Stimulated activated CD4-positive, alpha-beta T cell treated with anti-CD3 and anti-CD28 coated beads, Interleukin-4, amount 100 ng/mL, for 24 hours (primary cell): ENCODE measurements around the gene EXOSC6.
"Not testable (repeated sequence)": the region's sequence is repeated elsewhere in the genome, so short reads cannot be mapped to it uniquely, and the experiment has no call there.

Source experiments
- DNase-seq: peaks from one replicate; pipeline ENCODE4 v3.0.0-alpha.2; 2020

Gene EXOSC6

DNA sequence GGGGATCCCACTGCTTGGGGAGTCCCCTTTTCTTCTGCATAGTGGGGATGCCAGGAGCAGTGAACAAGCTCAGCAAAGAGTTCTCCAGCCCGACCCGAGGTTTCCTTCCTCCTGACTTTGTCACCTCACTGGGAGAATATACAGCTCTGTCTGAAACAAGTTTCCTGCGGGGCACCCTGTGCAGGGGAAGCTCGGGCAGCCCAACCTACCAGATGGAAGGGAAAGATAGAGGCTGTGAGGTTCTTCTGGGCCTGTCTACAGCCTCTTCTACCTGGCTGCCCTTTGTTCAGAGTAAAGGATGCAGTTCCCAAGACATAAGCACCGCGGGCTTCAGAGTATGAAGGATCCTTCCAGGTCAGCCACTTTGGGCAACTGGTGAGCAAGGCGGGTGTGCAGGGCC is 54.1 kb downstream of the EXOSC6 start:
- DNase-seq = not testable (repeated sequence)
